ENCODE measurements around the gene F12.
"Not testable (repeated sequence)": the region's sequence is repeated elsewhere in the genome, so short reads cannot be mapped to it uniquely, and the experiment has no call there.

The F12 gene

GRCh38 chr5:177378884-177379883 is 30.2 kb downstream of the F12 start:
- Histone ChIP-seq H3K36me3 (ENCODE audit: insufficient read depth) (no peaks in the 10 kb centered on the region), H3K27ac (no peak overlapping the region), H3K4me1 (ENCODE audit: low read depth, poor library complexity, severe bottlenecking) (no peaks in the 10 kb centered on the region), H4K20me1 (ENCODE audit: insufficient read depth) (no peaks in the 10 kb centered on the region), H3K9ac (no peak overlapping the region), H3K79me2 (ENCODE audit: insufficient read depth, low read depth) (no peaks in the 10 kb centered on the region), H2AFZ (ENCODE audit: low read depth) (no peak overlapping the region), H3K27me3 (ENCODE audit: insufficient read depth, low read depth) (no peaks in the 10 kb centered on the region), H3K4me2 (no peak overlapping the region), H3K4me3 (IDR thresholded peaks at IDR 0.05; ENCODE audit: insufficient read depth, low read depth, low read length) (no peak overlapping the region)
- no peak for TF ChIP-seq CTCF (conservative IDR thresholded peaks at IDR 0.05; ENCODE audit: low read depth, low read length)

GRCh38 chr5:177377851-177378776 is 31.2 kb downstream of the F12 start:
- Histone ChIP-seq H3K79me2 (ENCODE audit: insufficient read depth, low read depth) (no peaks in the 10 kb centered on the region), H3K27ac (no peak overlapping the region), H3K4me1 (ENCODE audit: low read depth, poor library complexity, severe bottlenecking) (no peaks in the 10 kb centered on the region), H4K20me1 (ENCODE audit: insufficient read depth) (no peaks in the 10 kb centered on the region), H3K27me3 (ENCODE audit: insufficient read depth, low read depth) (no peaks in the 10 kb centered on the region), H3K36me3 (ENCODE audit: insufficient read depth) (no peaks in the 10 kb centered on the region), H2AFZ (ENCODE audit: low read depth) (no peak overlapping the region), H3K4me3 (IDR thresholded peaks at IDR 0.05; ENCODE audit: insufficient read depth, low read depth, low read length) (no peak overlapping the region), H3K9ac (no peak overlapping the region), H3K4me2 (no peak overlapping the region)
- no peak for TF ChIP-seq CTCF (conservative IDR thresholded peaks at IDR 0.05; ENCODE audit: low read depth, low read length)

GRCh38 chr5:177376107-177376506 is 33.3 kb downstream of the F12 start:
- no peak overlapping the region for H3K4me3 ChIP-seq (IDR thresholded peaks at IDR 0.05; ENCODE audit: insufficient read depth, low read depth, low read length)
- H2AFZ ChIP-seq (ENCODE audit: low read depth), result no peak overlapping the region
- H3K27ac ChIP-seq, result no peak overlapping the region
- H3K4me1 ChIP-seq (ENCODE audit: low read depth, poor library complexity, severe bottlenecking), result no peaks in the 10 kb centered on the region
- TF ChIP-seq CTCF (conservative IDR thresholded peaks at IDR 0.05; ENCODE audit: low read depth, low read length), result no peak
- no peak overlapping the region for H3K4me2 ChIP-seq
- H3K79me2 ChIP-seq (ENCODE audit: insufficient read depth, low read depth), result no peaks in the 10 kb centered on the region
- H3K36me3 ChIP-seq (ENCODE audit: insufficient read depth), result no peaks in the 10 kb centered on the region
- no peaks in the 10 kb centered on the region for H3K27me3 ChIP-seq (ENCODE audit: insufficient read depth, low read depth)
- no peak overlapping the region for H3K9ac ChIP-seq
- no peaks in the 10 kb centered on the region for H4K20me1 ChIP-seq (ENCODE audit: insufficient read depth)

GRCh38 chr5:177375516-177375915 is 33.8 kb downstream of the F12 start:
- H3K27me3 ChIP-seq (ENCODE audit: insufficient read depth, low read depth); H3K9ac ChIP-seq; H3K4me2 ChIP-seq; H3K36me3 ChIP-seq (ENCODE audit: insufficient read depth); H3K4me1 ChIP-seq (ENCODE audit: low read depth, poor library complexity, severe bottlenecking); H3K4me3 ChIP-seq (IDR thresholded peaks at IDR 0.05; ENCODE audit: insufficient read depth, low read depth, low read length); H4K20me1 ChIP-seq (ENCODE audit: insufficient read depth); H3K79me2 ChIP-seq (ENCODE audit: insufficient read depth, low read depth); H2AFZ ChIP-seq (ENCODE audit: low read depth); H3K27ac ChIP-seq: not testable (repeated sequence)

All from KMS-11 (cell line).